GM21423 (cell line): ENCODE results near the gene TMIGD2.

Experiments used
- ATAC-seq: cut with Tn5 transposase; IDR thresholded peaks from one replicate; pipeline ENCODE4 v1.9.1; 2021; ENCODE audit warnings: mild to moderate bottlenecking, moderate library complexity; ENCODE audit not compliant: unreplicated experiment

The TMIGD2 gene

DNA sequence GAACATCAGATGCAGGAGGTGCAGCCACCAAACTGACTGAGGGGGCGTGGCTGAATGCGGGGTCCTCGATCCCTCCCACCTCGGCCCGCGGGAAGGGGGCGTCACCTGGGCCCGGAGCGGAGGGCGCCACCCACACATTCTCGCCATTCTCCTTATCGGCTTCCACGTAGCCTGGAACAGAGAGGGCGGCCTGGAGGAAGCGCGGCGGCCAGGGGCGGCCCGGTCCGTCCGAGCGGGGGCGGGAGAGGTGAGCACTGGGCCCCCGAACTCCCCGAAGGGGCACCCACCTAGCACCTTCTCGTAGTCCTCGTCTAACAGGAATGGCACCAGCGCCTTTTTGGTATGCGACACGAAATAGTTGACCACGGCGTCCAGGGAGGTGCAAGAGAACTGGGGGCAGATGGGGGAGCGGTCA is 24.7 kb upstream of the TMIGD2 start:
- ATAC-seq = no peak

GRCh38 chr19:4326215-4326836 is 24.1 kb upstream of the TMIGD2 start:
- no peak for ATAC-seq

DNA sequence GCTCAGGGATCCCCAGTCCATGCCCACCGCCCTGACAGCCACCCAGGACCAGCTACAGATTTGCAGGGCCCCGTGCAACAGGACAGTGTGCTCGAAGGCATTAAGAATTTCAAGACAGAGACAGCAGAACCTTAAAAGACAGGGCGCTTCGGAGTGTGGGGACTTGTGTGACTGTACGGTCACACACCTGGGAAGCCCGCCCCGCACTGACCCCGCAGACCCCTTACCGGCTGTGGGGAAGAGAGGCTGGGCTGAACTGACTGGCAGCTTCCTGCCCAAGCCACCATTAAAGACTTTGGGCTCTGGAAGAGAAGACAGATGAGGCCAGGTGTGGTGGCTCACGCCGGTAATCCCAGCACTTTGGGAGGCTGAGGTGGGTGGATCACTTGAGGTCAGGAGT is 22.0 kb upstream of the TMIGD2 start:
- no peak for ATAC-seq

DNA sequence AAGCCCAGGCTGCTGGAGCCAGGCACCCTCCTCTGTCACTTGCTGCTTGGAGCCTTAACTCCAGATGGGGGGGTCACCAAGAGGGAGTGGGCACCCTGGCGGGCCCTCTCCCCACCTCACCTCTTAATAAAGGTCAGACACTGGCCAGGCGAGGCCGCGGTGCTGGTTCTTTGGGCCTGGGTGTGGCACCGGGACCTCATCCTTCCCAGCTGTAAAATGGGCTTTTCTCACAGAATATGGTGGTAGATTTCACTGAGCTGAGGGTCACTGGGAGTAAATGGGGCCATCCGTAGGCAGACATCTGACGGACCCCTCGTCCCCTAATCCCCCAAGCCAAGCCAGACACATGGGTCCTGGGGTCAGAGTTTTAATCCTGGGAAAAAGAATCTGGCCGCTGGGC is 21.5 kb upstream of the TMIGD2 start:
- ATAC-seq = no peak

DNA sequence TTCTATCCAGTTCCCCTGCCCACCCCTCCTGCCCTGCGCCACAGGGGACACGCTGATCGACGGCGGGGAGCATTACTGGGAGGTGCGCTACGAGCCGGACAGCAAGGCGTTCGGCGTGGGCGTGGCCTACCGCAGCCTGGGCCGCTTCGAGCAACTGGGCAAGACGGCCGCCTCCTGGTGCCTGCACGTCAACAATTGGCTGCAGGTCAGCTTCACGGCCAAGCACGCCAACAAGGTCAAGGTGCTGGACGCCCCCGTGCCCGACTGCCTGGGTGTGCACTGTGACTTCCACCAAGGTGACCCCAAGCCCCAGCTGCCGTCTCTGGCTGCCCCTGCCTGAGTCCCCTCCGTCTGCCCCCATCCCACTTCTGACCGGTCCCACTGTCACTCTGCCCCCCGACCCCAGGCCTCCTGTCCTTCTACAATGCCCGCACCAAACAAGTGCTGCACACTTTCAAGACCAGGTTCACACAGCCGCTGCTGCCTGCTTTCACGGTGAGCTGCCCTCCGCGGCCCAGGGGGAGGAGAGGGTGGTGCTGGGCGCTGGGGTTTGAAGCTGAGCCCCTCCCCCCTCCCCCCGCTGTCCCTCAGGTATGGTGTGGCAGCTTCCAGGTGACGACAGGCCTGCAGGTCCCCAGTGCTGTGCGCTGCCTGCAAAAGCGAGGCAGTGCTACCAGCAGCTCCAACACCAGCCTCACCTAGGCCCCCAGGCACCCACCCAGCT is 20.9 kb upstream of the TMIGD2 start:
- ATAC-seq = no peak

- no peak for ATAC-seq
Measured at GRCh38 chr19:4320419-4320818, 18.2 kb upstream of the TMIGD2 start.

DNA sequence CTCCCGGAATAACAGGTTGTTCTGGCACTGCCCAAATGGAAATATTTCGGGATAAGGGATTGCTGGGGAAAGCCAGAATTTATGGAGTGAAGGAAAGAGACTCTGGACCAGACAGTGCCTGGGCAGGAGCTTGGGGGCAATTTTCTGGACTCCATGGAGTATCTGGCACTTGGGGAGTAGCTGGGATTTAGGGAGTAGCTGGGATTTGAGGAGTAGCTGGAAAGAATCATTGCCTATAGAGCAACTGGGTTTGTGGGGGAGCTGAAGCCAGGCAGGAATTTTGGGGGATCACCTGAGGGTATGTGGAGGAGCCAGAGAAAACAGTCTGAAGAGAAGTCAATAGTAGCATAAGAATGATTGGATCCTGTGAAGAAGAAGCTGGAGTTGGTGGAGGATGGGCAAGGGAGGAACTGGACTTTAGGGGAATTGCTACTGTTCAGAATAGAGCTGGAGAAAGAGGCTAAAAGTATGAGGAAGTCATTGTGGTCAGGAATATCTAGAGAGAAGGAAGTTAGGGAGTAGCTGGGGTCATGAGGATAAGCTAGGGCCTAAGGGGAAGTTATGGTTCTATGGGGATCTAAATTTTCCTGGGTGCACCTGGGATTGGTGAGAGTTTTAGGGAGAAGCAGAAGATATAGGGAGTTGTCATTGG is 17.0 kb upstream of the TMIGD2 start:
- no peak for ATAC-seq

- ATAC-seq = no peak
Measured at GRCh38 chr19:4318460-4318859, 16.3 kb upstream of the TMIGD2 start.

DNA sequence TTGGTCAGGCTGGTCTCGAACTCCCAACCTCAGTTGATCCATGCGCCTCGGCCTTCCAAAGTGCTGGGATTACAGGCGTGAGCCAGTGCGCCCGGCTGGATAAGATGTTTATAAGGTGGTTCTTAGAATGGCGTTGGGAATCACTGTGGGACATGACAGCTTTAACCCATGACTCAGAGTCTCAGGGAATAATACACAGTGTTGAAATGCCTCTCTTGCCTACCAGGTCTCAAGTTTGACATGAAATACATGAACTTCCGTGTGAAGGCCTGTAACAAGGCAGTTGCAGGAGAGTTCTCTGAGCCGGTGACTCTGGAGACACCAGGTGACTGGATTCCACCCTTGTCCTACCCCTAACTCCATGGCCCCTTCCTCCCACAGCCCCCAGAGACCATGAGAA is 14.8 kb upstream of the TMIGD2 start:
- no peak for ATAC-seq

GRCh38 chr19:4313847-4314490 is 11.8 kb upstream of the TMIGD2 start:
- ATAC-seq = no peak

DNA sequence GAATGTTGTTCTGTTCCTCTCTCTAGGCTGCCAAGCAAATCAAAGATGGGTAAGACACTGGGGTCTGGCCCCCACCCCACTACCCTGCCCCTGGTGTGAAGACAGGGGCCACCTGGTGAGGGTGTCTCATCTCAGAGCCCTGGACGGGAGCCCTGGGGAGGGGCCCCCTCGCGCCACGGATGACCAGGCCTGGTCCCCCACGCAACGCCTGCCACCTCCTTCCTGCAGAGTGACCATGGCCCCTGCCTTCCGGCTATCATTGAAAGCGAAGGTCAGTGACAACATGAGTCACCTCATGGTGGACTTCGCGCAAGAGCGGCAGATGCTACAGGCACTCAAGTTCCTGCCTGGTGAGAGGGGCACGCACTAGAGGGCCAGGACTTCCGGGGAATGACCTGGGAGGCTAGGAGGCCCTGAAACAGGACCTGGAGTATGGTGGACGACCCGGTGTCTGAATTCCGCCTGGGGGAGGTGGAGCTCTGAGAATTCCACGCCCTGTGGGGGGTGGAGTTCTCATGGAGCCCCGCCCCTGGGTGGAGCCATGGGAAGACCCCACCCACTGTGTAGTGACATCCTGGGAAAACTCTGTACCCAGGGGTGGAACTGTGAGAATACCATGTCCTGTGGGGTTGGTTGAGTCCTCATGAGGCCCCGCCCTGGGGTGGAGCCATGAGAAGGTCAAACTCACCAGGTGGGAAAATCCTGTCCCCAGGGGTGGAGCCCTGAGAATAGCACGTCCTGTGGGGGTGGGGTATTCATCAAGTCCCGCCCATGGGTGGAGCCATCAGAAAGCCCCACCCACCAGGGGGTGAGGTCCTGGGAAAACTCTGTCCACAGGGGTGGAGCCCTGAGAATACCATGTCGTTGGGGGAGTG is 8.3 kb upstream of the TMIGD2 start:
- ATAC-seq = no peak

- ATAC-seq = no peak
Measured at GRCh38 chr19:4305659-4306058, 3.5 kb upstream of the TMIGD2 start.

DNA sequence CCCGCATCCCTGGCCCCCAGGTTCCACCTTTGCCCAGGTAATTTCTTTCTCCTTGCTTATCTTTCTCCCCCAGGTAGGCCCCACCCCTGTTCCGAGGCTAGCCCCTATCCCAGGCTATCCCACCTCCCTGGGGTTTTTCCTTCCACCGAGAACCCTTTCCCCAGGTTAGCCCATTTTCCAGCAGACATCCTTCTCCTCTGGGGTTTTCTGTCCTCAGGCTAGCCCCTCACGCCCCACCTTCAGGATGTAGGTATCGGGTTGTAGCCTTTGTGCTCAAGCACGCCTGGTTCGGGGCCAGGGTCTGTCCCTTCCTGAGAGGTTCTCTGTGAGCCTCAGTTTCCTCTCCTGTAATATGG is 3.0 kb upstream of the TMIGD2 start:
- no peak for ATAC-seq

DNA sequence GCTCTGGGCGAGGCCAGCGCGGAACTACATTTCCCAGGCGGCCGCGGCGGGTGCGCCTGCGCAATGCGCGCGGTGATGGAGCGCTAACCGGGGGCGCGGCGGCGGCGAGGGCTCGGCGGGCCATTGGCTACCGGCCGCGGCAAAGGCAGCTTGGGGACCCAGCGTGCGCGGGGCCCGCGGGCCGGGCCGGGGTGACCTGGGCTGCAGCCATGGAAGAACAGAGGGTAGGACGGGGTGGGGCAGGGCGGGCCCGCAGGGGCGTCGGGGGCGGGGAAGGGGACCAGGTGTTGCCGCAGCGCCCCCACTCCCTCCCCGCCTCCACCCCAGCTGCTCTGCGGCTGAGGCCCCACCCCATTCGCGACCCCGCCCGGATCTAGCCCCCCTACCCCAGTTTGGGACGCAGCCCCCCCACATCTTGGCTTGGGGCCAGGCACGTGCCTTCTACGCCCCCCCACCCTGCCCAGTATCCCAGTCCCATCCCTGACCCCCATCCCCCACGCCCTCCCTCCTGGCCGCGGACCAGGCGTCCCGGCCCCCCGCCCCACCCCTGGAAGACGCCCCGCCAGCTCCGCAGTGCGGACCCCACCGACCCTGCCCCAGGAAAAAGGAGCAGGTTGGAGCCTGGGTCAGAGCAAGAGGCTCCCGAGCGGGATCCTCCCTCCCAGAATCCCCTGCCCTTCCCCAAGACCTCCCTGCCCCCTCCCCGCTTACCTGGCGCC is 2.5 kb upstream of the TMIGD2 start, which contains the start of gene FSD1:
FSD1 (plus strand) TSS at position 61 of the 719 bp plus-strand sequence; CDS start at position 210, 149 bp downstream.
- no peak for ATAC-seq

GRCh38 chr19:4303819-4304537 is 1.8 kb upstream of the TMIGD2 start:
- no peak for ATAC-seq

- no peak for ATAC-seq
Measured at GRCh38 chr19:4301590-4302242, 473 bp downstream of the TMIGD2 start.

GRCh38 chr19:4300589-4300988 is 1.6 kb downstream of the TMIGD2 start:
- ATAC-seq = no peak

GRCh38 chr19:4298810-4299550 is 3.2 kb downstream of the TMIGD2 start:
- ATAC-seq = no peak
